H7 (cell line): Measurements from ENCODE around the gene RUFY2. TPM values are rescaled to one million over a fixed set of nuclear protein-coding genes. Genes with fewer than 3 reads are reported as not detected.

Source experiments
- DNase-seq: peaks from one replicate; pipeline ENCODE4 v3.0.0; 2012
- H3K27me3 ChIP-seq: 2 replicates; pipeline ENCODE4 v1.6.0; 2011; ENCODE audit warnings: mild to moderate bottlenecking, low read length; ENCODE audit not compliant: control insufficient read depth, insufficient read depth
- H3K36me3 ChIP-seq: replicated peaks from 2 replicates; pipeline ENCODE4 v1.5.1; 2011; ENCODE audit warnings: low read length; ENCODE audit not compliant: control insufficient read depth, insufficient read depth
- H3K4me3 ChIP-seq: 2 replicates; pipeline ENCODE4 v1.5.1; 2011; ENCODE audit warnings: low read depth, mild to moderate bottlenecking, control low read depth, low read length, moderate library complexity; ENCODE audit not compliant: insufficient read depth
- total RNA-seq: library from RNA; depleted of rRNA; stranded (reverse); fragments of >200 nt; shearing (Covaris generic); gene quantifications from 2 replicates; pipeline ENCODE4 v1.2.3, GENCODE V29; 2014

RUFY2 gene
- total RNA-seq, 1 experiment from 2014 or later, result 5.4 TPM

DNA sequence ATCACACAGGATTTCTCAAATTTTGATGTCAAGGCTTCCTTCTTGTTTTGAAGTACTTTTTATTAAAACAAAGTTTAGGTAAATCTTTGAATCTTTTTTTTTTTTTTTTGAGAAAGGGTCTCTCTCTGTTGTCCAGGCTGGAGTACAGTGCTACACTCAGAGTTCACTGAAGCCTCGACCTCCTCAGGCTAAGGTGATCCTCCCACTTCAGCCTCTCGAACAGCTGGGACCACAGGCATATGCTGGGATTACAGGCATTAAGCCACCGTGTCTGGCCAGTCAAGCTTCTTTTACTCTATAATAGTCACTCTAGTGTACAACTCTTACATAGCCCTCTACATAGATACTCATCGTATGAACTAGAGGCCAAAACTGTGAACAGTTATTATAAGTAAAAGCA, 3.4 kb downstream of the RUFY2 start:
- Histone ChIP-seq H3K36me3 (0 out of 2 replicates have a peak, but pooled peaks cover 1% of the 10 kb centered on the region), H3K4me3 (no peak overlapping the region), H3K27me3 (no peaks in the 10 kb centered on the region)
- no peak for DNase-seq

DNA sequence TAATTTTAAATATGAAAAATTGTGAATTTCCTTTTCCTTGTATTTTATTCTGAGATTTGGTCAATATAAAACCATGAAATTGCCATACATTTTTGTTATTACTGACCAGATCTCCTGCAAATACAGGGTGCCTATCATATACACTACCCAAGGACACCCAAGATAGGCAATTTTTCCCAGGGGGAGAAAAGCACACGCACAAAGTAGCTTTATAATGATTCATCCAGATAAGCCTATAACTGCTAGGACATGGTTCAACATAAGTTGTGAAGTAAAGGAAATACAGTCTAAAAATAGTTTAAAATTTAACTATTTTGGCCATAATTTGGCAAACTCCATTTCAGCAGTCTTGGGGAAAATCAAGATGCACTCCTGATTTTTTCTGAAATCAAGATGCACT, 4.8 kb downstream of the RUFY2 start:
- Histone ChIP-seq H3K27me3 (no peaks in the 10 kb centered on the region), H3K36me3 (0 out of 2 replicates have a peak, but pooled peaks cover 1% of the 10 kb centered on the region), H3K4me3 (no peak overlapping the region)
- DNase-seq, result no peak

DNA sequence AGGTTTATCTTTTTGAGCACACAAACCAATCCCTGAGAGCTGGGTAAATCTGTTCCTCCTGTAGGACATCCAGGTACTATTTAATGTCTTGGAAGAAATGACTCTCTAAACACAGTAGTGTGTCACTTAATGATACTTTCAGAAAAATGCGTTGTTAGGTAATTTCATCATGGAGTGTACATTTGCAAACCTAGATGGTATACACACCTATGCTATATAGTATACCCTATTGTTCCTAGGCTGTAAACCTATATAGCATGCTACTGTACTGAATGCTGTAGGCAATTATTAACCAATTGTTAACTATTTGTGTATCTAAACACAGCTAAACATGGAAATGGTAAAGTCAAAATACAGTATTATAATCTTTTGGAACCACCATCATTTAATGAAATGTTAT, 10.1 kb downstream of the RUFY2 start:
- Histone ChIP-seq H3K4me3 (no peak overlapping the region), H3K27me3 (no peaks in the 10 kb centered on the region), H3K36me3 (peaks cover 1% of the 10 kb centered on the region; the same call in 1 of the 2 replicates)
- DNase-seq, result no peak

DNA sequence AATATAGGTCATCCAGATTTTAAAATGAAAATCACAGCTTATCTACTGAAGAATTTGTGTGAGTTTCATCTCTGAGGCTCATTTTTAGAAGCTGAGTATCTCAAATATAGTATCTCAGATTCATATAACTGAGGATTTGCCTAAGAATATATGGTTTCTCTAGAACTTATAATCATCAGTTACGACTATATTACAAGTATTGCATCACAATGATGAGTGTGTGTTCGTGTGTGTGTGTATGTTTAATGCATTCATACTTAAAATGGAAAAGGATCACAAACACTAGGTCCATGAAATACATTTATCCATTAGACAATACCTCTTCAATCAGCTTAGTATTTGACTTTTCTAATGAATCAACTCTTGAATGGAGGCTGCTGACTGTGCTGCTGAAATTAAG, 21.3 kb downstream of the RUFY2 start:
- Histone ChIP-seq H3K27me3 (no peaks in the 10 kb centered on the region), H3K4me3 (no peak overlapping the region), H3K36me3 (no peaks in the 10 kb centered on the region; the same call in 1 of the 2 replicates)
- DNase-seq, result no peak

DNA sequence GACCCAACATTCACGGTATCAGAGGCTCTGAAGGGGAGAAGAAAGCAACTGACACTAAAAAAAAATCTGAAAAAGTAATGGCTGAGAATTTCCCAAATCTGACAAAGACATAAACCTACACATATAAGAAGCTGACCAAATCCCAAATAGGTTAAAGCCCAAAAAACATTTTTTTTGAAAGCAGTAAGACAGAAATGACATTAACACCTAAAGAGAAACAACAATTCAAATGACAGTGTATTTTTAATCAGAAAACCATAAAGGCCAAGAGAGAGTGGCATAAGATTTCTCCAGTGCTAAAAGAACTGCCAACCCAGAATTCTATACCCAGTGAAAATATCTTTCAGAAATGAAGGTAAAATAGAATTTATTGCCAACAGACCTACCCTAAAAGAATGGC, 35.5 kb downstream of the RUFY2 start:
- no peak overlapping the region for H3K4me3 ChIP-seq
- no peaks in the 10 kb centered on the region; the same call in 1 of the 2 replicates for H3K36me3 ChIP-seq
- no peaks in the 10 kb centered on the region for H3K27me3 ChIP-seq
- no peak for DNase-seq

- H3K36me3 ChIP-seq, result peaks cover 2% of the 10 kb centered on the region
- H3K4me3 ChIP-seq, result no peak overlapping the region
- no peaks in the 10 kb centered on the region for H3K27me3 ChIP-seq
- no peak for DNase-seq
These were observed 40.0 kb downstream of the RUFY2 start for GRCh38 chr10:68367121-68367520.

DNA sequence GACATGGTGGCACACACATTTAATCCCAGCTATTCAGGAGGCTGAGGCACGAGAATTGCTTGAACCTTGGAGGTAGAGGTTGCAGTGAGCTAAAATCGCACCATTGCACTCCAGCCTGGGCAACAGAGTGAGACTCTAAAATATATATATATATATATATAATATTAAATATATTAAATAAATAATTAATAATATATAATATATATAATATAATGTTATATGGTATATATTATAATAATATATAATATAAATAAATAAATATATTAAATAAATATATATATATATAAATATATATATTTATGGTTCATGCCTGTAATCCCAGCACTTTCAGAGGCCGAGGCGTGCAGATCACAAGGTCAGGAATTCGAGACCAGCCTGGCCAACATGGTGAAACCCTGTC, 40.5 kb downstream of the RUFY2 start:
- Histone ChIP-seq H3K27me3 (no peaks in the 10 kb centered on the region), H3K4me3 (no peak overlapping the region), H3K36me3 (peaks cover 2% of the 10 kb centered on the region)
- no peak for DNase-seq

DNA sequence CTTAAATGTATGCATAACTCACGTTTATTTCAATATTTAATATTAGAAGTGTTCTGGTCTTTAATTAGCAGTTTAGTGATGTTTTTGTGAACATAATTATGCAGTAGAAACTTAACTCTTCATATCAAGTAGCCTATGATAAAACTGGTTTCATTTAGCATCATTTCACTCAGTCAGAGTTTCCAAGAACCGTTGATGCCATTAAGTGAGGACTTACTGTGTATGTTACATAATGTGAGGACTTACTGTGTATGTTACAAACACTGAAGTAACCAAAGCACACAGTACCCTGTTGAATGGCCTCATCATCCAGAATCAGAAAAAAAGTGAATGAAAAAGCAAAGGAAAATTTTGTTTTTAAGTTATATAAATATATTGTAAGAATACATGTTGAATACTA, 41.5 kb downstream of the RUFY2 start:
- no peak for DNase-seq
- Histone ChIP-seq H3K36me3 (peaks cover 4% of the 10 kb centered on the region), H3K4me3 (no peak overlapping the region), H3K27me3 (no peaks in the 10 kb centered on the region)

DNA sequence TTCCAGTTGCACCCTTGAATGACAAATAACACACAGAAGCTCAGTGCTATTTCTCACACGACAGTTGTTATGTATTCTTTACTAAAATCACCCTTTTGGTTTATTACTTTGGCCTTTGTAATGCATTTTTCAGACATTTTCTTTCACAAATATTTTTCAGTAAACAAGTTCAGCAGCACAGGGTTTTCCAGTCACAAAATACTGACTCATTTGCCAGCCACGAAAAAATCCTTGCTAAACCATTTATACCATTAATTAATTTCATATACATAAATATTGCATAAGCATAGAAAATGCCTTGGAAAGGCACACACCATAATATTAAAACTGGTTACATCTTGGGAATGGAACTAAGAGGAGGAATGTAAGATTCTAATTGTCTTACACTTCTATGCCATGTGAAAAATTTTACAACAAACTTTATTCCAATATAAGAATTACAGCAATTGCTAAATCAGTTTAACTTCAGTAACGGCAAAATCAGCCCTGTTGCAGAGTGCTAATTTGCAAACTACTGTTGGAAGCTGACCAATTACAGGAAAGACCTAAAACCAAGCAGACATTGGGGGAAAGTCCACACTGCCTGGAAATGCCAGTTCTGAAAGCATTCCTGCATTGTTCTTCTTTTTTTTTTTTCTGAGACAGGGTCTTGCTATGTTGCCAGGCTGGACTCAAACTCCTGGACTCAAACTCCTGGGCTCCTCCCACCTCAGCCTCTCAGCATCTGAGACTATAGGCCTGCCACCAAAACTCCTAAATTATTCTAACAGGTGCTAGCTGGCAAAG, 42.8 kb downstream of the RUFY2 start:
- DNase-seq, result no peak
- H3K27me3 ChIP-seq, result no peaks in the 10 kb centered on the region
- no peak overlapping the region for H3K4me3 ChIP-seq
- H3K36me3 ChIP-seq, result peaks cover 4% of the 10 kb centered on the region

GRCh38 chr10:68362590-68362989, 44.5 kb downstream of the RUFY2 start:
- no peaks in the 10 kb centered on the region for H3K27me3 ChIP-seq
- peaks cover 4% of the 10 kb centered on the region for H3K36me3 ChIP-seq
- no peak overlapping the region for H3K4me3 ChIP-seq
- DNase-seq, result no peak

DNA sequence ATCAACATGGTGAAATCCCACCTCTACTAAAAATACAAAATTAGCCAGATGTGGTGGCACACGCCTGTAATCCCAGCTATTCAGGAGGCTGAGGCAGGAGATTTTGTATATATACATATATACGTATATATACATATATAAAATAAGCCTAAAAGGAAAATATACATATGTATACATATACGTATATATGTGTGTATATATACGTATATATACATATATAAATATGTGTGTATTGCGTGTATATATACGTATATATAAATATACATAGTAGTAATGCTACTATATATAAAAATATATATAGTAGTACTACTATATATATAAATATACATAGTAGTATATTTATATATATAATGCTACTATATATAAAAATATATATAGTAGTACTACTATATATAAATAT, 47.9 kb downstream of the RUFY2 start:
- no peak for DNase-seq
- H3K4me3 ChIP-seq, result no peak overlapping the region
- peaks cover 2% of the 10 kb centered on the region for H3K36me3 ChIP-seq
- no peaks in the 10 kb centered on the region for H3K27me3 ChIP-seq

DNA sequence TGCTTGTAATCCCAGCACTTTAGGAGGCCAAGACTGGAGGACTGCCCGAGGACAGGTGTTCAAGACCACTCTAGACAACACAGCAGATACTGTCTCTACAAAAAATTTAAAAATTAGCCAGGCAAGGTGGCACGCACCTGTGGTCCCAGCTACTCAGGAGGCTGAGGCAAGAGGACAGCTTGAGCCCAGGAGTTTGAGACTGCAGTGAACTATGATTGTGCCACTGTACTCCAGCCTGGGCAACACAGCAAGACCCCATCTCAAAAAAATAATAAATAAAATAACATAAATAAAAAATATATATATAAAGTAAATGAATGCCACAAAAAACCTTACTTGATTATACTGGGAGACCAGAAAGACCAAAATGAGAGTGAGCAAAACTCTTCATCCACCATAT, 53.5 kb downstream of the RUFY2 start:
- no peak for DNase-seq
- Histone ChIP-seq H3K4me3 (no peak overlapping the region), H3K36me3 (peaks cover 1% of the 10 kb centered on the region), H3K27me3 (no peaks in the 10 kb centered on the region)

GRCh38 chr10:68348265-68348741, 58.8 kb downstream of the RUFY2 start:
- no peaks in the 10 kb centered on the region for H3K27me3 ChIP-seq
- no peak overlapping the region for H3K4me3 ChIP-seq
- H3K36me3 ChIP-seq, result peaks cover 1% of the 10 kb centered on the region; the same call in 1 of the 2 replicates
- peak; percentile 43 for DNase-seq

DNA sequence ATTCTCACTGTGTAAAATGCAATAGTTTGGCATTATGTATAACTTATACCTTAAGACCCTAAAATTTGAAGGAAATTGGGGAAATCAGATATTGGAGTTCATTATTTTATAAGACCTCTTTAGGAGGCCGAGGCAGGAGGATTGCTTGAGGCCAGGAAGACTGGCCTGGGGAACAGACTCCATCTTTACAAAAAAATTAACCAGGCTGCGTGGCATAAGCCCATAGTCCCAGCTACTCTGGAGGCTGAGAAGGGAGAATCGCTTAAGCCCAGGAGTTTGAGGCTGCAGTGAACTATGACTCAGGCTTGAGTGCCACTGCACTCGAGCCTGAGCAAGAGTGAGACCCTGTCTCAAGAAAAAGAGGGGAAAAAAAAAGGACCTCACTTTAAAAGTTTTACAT, 60.3 kb downstream of the RUFY2 start:
- Histone ChIP-seq H3K27me3 (no peaks in the 10 kb centered on the region), H3K36me3 (peaks cover 9% of the 10 kb centered on the region), H3K4me3 (no peak overlapping the region)
- no peak for DNase-seq

- no peak for DNase-seq
- peaks cover 14% of the 10 kb centered on the region for H3K36me3 ChIP-seq
- no peaks in the 10 kb centered on the region for H3K27me3 ChIP-seq
- no peak overlapping the region for H3K4me3 ChIP-seq
These were observed 61.5 kb downstream of the RUFY2 start for GRCh38 chr10:68345621-68346020.
